ENCODE measurements around the gene ZGRF1. TPM values are rescaled to one million over a fixed set of nuclear protein-coding genes. Genes with fewer than 3 reads are reported as not detected.

The ZGRF1 gene
- total and polyA plus RNA-seq, 9 of the 15 experiments (the other 6 are each of a cell fraction or from before 2014, with no cell fraction given): 8.8 to 35.2 (median 22.0) TPM

GRCh38 chr4:112545346-112545745, 91.4 kb downstream of the ZGRF1 start:
- no peak for TF ChIP-seq GABPB1 (CRISPR knock-in tag; IDR thresholded peaks at IDR 0.05)
- no peak for TF ChIP-seq TCF7 (IDR thresholded peaks at IDR 0.05; ENCODE audit: borderline replicate concordance)
- no peak for TF ChIP-seq ZNF217 (CRISPR knock-in tag; IDR thresholded peaks at IDR 0.05)
- TF ChIP-seq SAFB (IDR thresholded peaks at IDR 0.05; ENCODE audit: borderline replicate concordance, low read depth, low read length): no peak
- no peaks in the 10 kb centered on the region for H3K9me3 ChIP-seq (replicated peaks; ENCODE audit: control insufficient read depth, insufficient read depth, low read depth, low read length)
- WGBS (ENCODE audit: insufficient coverage, low coverage, missing lambda C conversion rate): 72% methylated on average over 3 of the region's 3 CpGs
- intact Hi-C loops (cut with micrococcal nuclease): no loop called here
- no peaks in the 10 kb centered on the region for H3K4me1 ChIP-seq (replicated peaks in 1 of 2; ENCODE audit: control insufficient read depth in 2 of 2, insufficient read depth in 2 of 2, low read length in 2 of 2)
- H3K36me3 ChIP-seq (ENCODE audit: control insufficient read depth, insufficient read depth, low read length): 0 out of 3 replicates have a peak, but pooled peaks cover 3% of the 10 kb centered on the region
- ChIA-PET CTCF (ENCODE audit: low intra/inter-chr PET ratio) (no interaction called here), POLR2A (no interaction called here)
- H3K79me2 ChIP-seq (ENCODE audit: control insufficient read depth, insufficient read depth, low read length): no peaks in the 10 kb centered on the region
- no peak overlapping the region for H3K4me2 ChIP-seq (ENCODE audit: insufficient read depth, low read length)
- H3K4me3 ChIP-seq: no peak overlapping the region
- no peak overlapping the region for H2AFZ ChIP-seq (ENCODE audit: low read depth, low read length)
- no TSS peak for BruUV-seq (replicated peaks)
- no peak overlapping the region for H3K27ac ChIP-seq (ENCODE audit: extremely low read depth, low read depth, low read length)
- no peak for DNase-seq (ENCODE audit: extremely low read depth in 1 of 4, low spot score in 3 of 4)
- H3K9ac ChIP-seq (ENCODE audit: insufficient read depth in 1 of 2, low read depth in 2 of 2, low read length in 2 of 2): no peak overlapping the region
- no peaks in the 10 kb centered on the region for H3K9me1 ChIP-seq (ENCODE audit: control insufficient read depth, insufficient read depth, low read length)
- ATAC-seq: no peak
- in situ Hi-C loops (cut with MboI): no loop called here
- no peaks in the 10 kb centered on the region for H3K27me3 ChIP-seq (ENCODE audit: control insufficient read depth in 2 of 2, insufficient read depth in 2 of 2, low read length in 2 of 2)
- H4K20me1 ChIP-seq (replicated peaks; ENCODE audit: control insufficient read depth, insufficient read depth, low read length): no peaks in the 10 kb centered on the region
- no peak for FAIRE-seq

GRCh38 chr4:112540695-112541094, 96.0 kb downstream of the ZGRF1 start:
- Histone ChIP-seq H2AFZ (ENCODE audit: low read depth, low read length) (no peak overlapping the region), H3K9me1 (ENCODE audit: control insufficient read depth, insufficient read depth, low read length) (no peaks in the 10 kb centered on the region), H3K27ac (ENCODE audit: extremely low read depth, low read depth, low read length) (no peak overlapping the region), H3K36me3 (ENCODE audit: control insufficient read depth, insufficient read depth, low read length) (no peaks in the 10 kb centered on the region), H4K20me1 (replicated peaks; ENCODE audit: control insufficient read depth, insufficient read depth, low read length) (no peaks in the 10 kb centered on the region), H3K9me3 (replicated peaks; ENCODE audit: control insufficient read depth, insufficient read depth, low read depth, low read length) (no peaks in the 10 kb centered on the region), H3K9ac (ENCODE audit: insufficient read depth in 1 of 2, low read depth in 2 of 2, low read length in 2 of 2) (no peak overlapping the region), H3K4me2 (ENCODE audit: insufficient read depth, low read length) (no peak overlapping the region), H3K4me3 (no peak overlapping the region), H3K4me1 (replicated peaks in 1 of 2; ENCODE audit: control insufficient read depth in 2 of 2, insufficient read depth in 2 of 2, low read length in 2 of 2) (no peaks in the 10 kb centered on the region), H3K27me3 (ENCODE audit: control insufficient read depth in 2 of 2, insufficient read depth in 2 of 2, low read length in 2 of 2) (no peaks in the 10 kb centered on the region), H3K79me2 (ENCODE audit: control insufficient read depth, insufficient read depth, low read length) (no peaks in the 10 kb centered on the region)
- FAIRE-seq (no peak), ATAC-seq (no peak), DNase-seq (ENCODE audit: extremely low read depth in 1 of 4, low spot score in 3 of 4) (no peak)
- no TSS peak for BruUV-seq (replicated peaks)
- 67% methylated on average over 1 of the region's 1 CpG for WGBS (ENCODE audit: insufficient coverage, low coverage, missing lambda C conversion rate)
- intact Hi-C loops (cut with micrococcal nuclease): no loop called here
- CTCF ChIA-PET (ENCODE audit: low intra/inter-chr PET ratio): no interaction called here
- POLR2A ChIA-PET: no interaction called here
- in situ Hi-C loops (cut with MboI): no loop called here
- no peak for TF ChIP-seq U2AF1 (optimal IDR thresholded peaks at IDR 0.05; ENCODE audit: low read depth, low read length)
- TF ChIP-seq MYC (IDR thresholded peaks at IDR 0.05; ENCODE audit: low read depth, low read length): no peak
- TF ChIP-seq MYC (CRISPR knock-in tag; IDR thresholded peaks at IDR 0.05; ENCODE audit: borderline replicate concordance, low read depth): no peak
- no peak for TF ChIP-seq KHSRP (IDR thresholded peaks at IDR 0.05)
- TF ChIP-seq MCM2 (IDR thresholded peaks at IDR 0.05; ENCODE audit: low read depth): no peak
- TF ChIP-seq STAG1 (CRISPR knock-in tag; IDR thresholded peaks at IDR 0.05; ENCODE audit: borderline replicate concordance): no peak
- no peak for TF ChIP-seq FOXO4 (CRISPR knock-in tag; IDR thresholded peaks at IDR 0.05)
- TF ChIP-seq RBFOX2 (IDR thresholded peaks at IDR 0.05; ENCODE audit: low read depth, low read length): no peak
- no peak for TF ChIP-seq ZNF830 (CRISPR knock-in tag; IDR thresholded peaks at IDR 0.05)
- no peak for TF ChIP-seq ZC3H11A (IDR thresholded peaks at IDR 0.05; ENCODE audit: low read depth, low read length)
- TF ChIP-seq MIER1 (IDR thresholded peaks at IDR 0.05; ENCODE audit: low read depth): no peak
- TF ChIP-seq SMAD2 (IDR thresholded peaks at IDR 0.05; ENCODE audit: low read depth, low read length): no peak
- TF ChIP-seq TEAD4 (IDR thresholded peaks at IDR 0.05; ENCODE audit: low read length): no peak
- TF ChIP-seq TEAD4 (CRISPR knock-in tag; IDR thresholded peaks at IDR 0.05; ENCODE audit: borderline replicate concordance): no peak
- no peak for TF ChIP-seq CGGBP1 (CRISPR knock-in tag; IDR thresholded peaks at IDR 0.05)
